ENCODE data around the gene GPC6. TPM values are rescaled to one million over a fixed set of nuclear protein-coding genes. Genes with fewer than 3 reads are reported as not detected.

Gene GPC6
- total RNA-seq, 1 experiment from 2014 or later: not detected

- intact Hi-C loops (cut with micrococcal nuclease; ENCODE audit: unreplicated experiment): no loop called here
- POLR2A ChIA-PET (ENCODE audit: unreplicated experiment): no interaction called here
Observed at GRCh38 chr13:93539914-93540313, 313.3 kb downstream of the GPC6 start.

GRCh38 chr13:93547886-93548285, 321.3 kb downstream of the GPC6 start:
- TF ChIP-seq CTCF (conservative IDR thresholded peaks at IDR 0.05): no peak
- no peak for TF ChIP-seq EZH2 (IDR thresholded peaks at IDR 0.05; ENCODE audit: low read depth)
- no peaks in the 10 kb centered on the region for H4K20me1 ChIP-seq (ENCODE audit: insufficient read depth)
- no peaks in the 10 kb centered on the region for H3K4me1 ChIP-seq (replicated peaks; ENCODE audit: insufficient read depth)
- H3K79me2 ChIP-seq (ENCODE audit: low read depth): no peaks in the 10 kb centered on the region
- POLR2A ChIA-PET (ENCODE audit: unreplicated experiment): no interaction called here
- no peak overlapping the region for H3K4me3 ChIP-seq
- DNase-seq: no peak
- H3K9me3 ChIP-seq (ENCODE audit: insufficient read depth, low read depth): no peaks in the 10 kb centered on the region
- H3K27me3 ChIP-seq (ENCODE audit: insufficient read depth, low read depth): no peaks in the 10 kb centered on the region
- no peak overlapping the region for H3K4me2 ChIP-seq
- BruUV-seq (replicated peaks): no TSS peak
- CTCF ChIA-PET: no interaction called here
- no peak overlapping the region for H2AFZ ChIP-seq
- no peaks in the 10 kb centered on the region for H3K36me3 ChIP-seq (ENCODE audit: low read depth)
- no peaks in the 10 kb centered on the region for H3K9me2 ChIP-seq (ENCODE audit: insufficient read depth)
- intact Hi-C loops (cut with micrococcal nuclease; ENCODE audit: unreplicated experiment): no loop called here
- no peaks in the 10 kb centered on the region for H3F3A ChIP-seq (ENCODE audit: insufficient read depth, low read depth)
- H3K27ac ChIP-seq: no peak overlapping the region

More at GRCh38 chr13:93539914-93540313, 313.3 kb downstream of the GPC6 start:
- DNase-seq: no peak
- H2AFZ ChIP-seq: no peak overlapping the region
- H4K20me1 ChIP-seq (ENCODE audit: insufficient read depth): no peaks in the 10 kb centered on the region
- no peaks in the 10 kb centered on the region for H3F3A ChIP-seq (ENCODE audit: insufficient read depth, low read depth)
- no peak overlapping the region for H3K27ac ChIP-seq
- H3K9me3 ChIP-seq (ENCODE audit: insufficient read depth, low read depth): no peaks in the 10 kb centered on the region
- CTCF ChIA-PET: no interaction called here
- no peaks in the 10 kb centered on the region for H3K4me1 ChIP-seq (replicated peaks; ENCODE audit: insufficient read depth)
- no peaks in the 10 kb centered on the region for H3K36me3 ChIP-seq (ENCODE audit: low read depth)
- H3K4me2 ChIP-seq: no peak overlapping the region
- no TSS peak for BruUV-seq (replicated peaks)
- no peaks in the 10 kb centered on the region for H3K27me3 ChIP-seq (ENCODE audit: insufficient read depth, low read depth)
- H3K79me2 ChIP-seq (ENCODE audit: low read depth): no peaks in the 10 kb centered on the region
- no peak overlapping the region for H3K4me3 ChIP-seq
- TF ChIP-seq EZH2 (IDR thresholded peaks at IDR 0.05; ENCODE audit: low read depth): no peak
- no peak for TF ChIP-seq CTCF (conservative IDR thresholded peaks at IDR 0.05)
- H3K9me2 ChIP-seq (ENCODE audit: insufficient read depth): no peaks in the 10 kb centered on the region

GRCh38 chr13:93549326-93550005, 322.9 kb downstream of the GPC6 start:
- Histone ChIP-seq H4K20me1 (ENCODE audit: insufficient read depth) (no peaks in the 10 kb centered on the region), H3K27ac (no peak overlapping the region), H3K9me3 (ENCODE audit: insufficient read depth, low read depth) (no peaks in the 10 kb centered on the region), H3K4me2 (no peak overlapping the region), H2AFZ (no peak overlapping the region), H3K9me2 (ENCODE audit: insufficient read depth) (no peaks in the 10 kb centered on the region), H3K27me3 (ENCODE audit: insufficient read depth, low read depth) (no peaks in the 10 kb centered on the region), H3K79me2 (ENCODE audit: low read depth) (no peaks in the 10 kb centered on the region), H3K36me3 (ENCODE audit: low read depth) (no peaks in the 10 kb centered on the region), H3F3A (ENCODE audit: insufficient read depth, low read depth) (no peaks in the 10 kb centered on the region), H3K4me3 (no peak overlapping the region), H3K4me1 (replicated peaks; ENCODE audit: insufficient read depth) (no peaks in the 10 kb centered on the region)
- CTCF ChIA-PET: no interaction called here
- DNase-seq: no peak
- no peak for TF ChIP-seq CTCF (conservative IDR thresholded peaks at IDR 0.05)
- TF ChIP-seq EZH2 (IDR thresholded peaks at IDR 0.05; ENCODE audit: low read depth): no peak
- intact Hi-C loops (cut with micrococcal nuclease; ENCODE audit: unreplicated experiment): no loop called here
- POLR2A ChIA-PET (ENCODE audit: unreplicated experiment): no interaction called here
- BruUV-seq (replicated peaks): no TSS peak
